GM19455 (cell line): ENCODE measurements around the gene TOP3B.

Experiments
- ATAC-seq: cut with Tn5 transposase; IDR thresholded peaks from one replicate; pipeline ENCODE4 v1.9.1; 2021; ENCODE audit not compliant: unreplicated experiment

Gene TOP3B

DNA sequence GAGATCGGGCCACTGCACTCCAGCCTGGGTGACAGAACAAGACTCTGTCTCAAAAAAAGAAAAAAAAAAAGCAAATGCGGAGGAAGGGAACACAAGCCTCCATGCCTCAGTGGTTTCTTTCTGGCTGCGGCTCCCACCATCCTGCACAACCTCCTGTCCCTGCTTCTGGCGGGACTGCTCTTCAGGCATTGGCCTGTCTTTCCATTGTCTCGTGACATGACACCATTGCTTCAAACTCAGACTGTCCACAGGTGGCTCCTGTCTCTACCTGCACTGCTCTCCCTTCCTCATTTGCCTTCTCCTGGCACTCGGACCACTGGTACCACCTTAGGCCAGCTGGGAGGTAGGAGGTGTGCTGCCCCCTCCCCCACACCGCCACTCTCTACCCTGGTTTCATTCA lies 19.3 kb downstream of the TOP3B start:
- ATAC-seq = no peak

DNA sequence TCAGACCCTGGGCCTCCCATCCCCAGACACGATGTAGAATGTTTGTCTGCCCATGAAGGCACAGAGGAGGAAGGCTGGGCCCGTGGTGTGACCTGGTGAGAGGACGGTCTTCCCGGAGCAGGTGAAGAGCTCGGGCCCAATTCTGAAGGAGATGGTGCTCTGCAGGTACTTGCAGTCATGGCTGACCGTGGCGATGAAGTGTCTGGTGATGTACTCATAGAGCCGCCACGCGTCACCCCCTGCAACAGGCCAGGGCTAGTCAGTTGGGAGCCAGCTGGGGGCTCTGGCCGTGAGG lies 20.0 kb downstream of the TOP3B start:
- no peak for ATAC-seq

DNA sequence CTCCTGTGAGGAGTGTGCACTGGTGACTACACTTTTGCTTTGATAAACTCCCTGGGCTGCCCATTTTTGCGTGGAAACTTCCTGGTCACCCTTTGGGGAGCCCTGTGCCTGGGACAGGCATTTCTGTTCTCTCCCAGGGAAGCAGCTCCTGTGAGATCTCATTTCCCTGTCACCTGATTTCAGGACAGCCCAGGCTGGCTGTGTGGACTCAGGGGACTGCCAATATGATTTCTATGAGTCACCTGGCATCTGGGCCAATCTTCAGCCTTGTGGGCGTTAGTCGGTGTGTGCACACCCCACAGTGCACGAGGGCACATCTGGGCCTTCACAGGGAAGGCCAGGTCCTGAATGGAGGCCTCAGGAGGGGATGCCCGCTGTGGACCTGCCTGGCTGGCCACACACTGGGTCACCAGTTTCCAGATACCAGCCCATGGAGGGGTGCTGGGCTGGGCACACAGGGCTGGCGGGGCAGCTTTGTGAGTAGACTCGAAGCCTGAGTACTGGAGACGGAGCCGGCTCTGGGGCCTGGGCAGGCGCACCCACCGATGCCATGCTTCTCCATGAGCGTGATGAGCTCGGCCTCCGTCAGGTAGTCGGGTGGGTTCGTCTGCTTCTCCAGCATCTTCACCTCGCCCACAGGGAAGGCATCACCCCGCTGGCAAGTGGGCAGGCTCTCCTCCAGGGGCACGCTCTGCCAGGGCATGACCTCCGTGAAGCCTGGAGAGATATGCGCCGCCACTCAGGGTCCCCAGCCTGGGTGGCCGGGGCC lies 20.5 kb downstream of the TOP3B start:
- ATAC-seq = no peak

DNA sequence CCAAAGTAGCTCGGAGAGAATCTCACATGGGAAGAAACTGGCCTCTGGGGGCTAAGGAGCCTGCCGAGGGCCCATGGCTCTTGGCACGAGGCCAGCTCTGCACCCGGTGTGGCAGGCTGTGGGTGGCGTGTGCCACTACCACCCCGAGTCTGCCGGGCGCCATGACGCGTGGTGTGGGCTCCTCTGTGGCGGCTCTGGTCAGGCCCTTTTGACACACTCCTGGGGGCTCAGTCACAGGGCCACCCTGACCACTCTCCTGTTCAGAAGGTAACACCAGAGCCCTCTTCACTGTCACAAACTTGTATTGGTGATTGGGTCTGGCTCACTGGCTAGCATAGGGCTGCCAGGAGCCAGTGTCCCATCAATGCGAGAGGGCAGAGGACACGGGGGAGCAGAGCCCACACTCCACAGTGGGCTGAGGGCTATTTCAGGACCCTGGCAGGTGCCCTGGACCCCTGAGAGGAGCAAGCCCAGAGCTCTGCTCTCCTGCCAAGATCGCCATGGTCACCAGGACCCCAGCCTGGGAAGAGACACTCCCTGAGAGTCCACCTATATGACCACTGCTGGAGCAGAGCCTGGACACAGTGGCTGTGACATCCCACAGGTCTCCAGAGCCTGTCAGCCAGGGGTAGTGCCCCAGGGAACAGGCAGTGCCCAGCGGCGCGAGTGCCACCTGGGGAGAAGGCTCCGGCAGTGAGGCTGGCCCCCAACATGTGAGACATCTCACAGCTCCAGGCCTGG lies 21.3 kb downstream of the TOP3B start:
- ATAC-seq = no peak

DNA sequence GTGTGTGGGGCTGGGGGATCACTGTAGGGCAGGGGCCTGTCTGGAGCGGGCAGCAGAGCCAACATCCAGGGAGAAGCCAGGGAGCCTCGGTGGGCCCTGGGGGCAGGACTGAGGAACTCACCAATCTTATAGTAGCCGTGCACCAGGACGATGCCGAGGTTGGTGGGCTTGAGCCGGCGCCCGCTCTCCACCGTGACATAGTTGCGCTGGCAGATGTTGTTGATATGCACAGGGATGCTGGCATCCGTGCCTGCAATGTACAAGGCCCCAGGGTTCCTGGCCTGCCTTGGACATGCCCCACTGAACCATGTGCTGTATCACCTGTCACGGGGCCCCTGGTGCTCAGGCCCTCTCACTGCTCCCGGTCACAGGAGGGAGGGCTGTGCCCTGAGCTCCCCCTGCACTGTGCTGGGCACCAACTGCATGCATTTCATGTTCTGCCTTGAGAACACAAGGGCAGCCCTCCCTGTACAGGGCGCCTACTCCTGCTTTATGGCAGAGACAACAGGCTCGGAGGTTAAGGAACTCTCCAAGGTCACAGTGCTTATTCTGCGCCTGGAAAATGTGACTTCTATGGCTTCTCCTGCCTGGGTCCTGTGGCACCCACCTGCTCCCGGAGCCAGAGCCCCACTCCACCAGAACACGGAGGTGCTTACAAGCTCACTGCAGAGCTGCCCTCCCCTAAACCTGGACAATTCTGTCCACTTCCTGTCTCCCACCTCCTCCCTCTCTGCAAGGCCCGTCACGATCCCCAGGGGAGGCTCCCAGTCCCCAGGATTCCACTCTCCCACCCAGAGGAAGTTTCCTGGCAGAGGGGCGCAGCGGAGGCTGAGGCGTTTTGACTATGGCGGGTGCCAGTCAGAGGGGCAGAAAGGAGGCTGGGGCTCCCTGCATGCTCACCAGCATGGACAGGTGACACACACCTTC lies 22.1 kb downstream of the TOP3B start:
- ATAC-seq = no peak

DNA sequence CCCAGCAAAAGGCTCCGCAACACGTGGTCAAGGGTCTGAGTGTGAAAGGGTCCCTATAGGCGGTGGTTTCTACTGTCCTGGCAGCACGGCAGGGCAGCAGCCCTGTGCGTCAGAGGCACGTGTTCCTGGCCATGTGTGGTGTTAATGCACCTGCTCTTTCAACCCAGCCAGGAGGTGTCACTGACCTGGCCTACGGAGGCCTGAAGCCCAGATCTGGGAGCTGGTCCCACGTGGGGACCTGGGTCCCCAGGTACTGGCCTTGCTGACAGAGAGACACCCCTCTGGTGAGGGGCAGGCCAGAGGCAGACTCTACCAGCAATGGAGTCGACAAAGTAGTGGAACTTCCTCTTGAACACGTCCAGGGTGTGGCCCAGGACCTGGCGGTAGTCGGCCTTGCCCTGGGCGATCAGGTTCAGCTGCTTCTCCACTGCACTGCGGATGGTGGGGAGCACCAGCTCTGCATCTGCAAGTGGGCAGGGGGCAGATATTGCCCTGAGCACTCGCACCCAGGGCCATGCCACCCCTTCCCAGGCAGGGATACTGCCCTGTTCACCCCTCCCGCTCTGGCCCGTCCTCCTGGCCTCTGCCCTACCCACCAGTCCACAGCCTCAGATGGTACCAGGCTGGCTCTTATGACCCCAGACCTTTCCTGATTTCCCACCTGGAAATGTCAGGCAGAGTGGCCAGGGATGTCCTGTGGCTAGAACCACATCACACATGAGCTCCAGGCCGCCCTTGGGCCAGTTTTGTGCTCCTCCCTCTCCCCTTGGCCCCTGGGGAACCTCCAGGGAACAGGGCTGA lies 23.1 kb downstream of the TOP3B start:
- ATAC-seq = no peak

DNA sequence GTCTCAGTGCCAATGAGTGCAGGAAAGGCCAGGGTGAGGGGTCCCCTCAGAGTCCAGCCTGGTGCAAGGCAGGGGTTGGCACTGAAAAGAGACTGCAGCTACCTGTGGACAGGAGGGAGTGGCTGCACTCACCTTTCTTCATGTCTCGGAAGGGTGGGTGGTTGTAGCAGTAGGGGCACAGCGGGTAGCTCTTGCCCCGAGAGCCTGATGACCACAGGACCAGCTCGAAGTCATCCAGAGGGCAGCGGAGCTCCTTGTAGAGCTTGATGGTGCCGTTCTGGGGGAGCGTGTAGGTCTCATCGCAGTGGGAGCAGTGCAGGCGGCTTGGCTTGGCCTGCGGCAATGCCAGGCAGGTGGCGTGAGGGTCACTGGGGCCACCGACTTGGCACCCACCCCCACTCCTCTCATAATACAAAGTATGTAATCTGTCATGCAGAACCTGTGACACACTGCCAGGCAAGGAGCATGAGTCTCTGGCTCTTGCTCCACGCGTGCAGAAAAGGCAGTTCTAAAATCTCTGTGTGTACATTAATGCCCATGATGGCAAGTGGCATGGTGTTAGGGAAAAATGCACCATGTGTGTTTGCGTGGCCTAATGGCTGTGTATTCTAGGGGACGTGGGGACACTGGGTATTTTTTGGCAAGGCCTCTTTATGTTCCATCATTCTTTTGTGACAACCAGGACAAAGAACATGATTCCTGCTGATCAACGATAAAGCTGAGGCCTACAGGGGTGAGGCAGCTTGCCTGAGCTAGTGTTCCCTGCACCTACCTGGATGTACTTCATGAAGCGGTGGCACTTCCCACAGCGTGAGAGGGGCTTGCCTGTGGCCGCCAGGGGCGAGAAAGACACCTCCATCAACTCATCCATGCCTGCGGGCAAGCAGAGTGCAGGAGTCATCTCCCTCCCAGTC lies 24.0 kb downstream of the TOP3B start:
- ATAC-seq = no peak

DNA sequence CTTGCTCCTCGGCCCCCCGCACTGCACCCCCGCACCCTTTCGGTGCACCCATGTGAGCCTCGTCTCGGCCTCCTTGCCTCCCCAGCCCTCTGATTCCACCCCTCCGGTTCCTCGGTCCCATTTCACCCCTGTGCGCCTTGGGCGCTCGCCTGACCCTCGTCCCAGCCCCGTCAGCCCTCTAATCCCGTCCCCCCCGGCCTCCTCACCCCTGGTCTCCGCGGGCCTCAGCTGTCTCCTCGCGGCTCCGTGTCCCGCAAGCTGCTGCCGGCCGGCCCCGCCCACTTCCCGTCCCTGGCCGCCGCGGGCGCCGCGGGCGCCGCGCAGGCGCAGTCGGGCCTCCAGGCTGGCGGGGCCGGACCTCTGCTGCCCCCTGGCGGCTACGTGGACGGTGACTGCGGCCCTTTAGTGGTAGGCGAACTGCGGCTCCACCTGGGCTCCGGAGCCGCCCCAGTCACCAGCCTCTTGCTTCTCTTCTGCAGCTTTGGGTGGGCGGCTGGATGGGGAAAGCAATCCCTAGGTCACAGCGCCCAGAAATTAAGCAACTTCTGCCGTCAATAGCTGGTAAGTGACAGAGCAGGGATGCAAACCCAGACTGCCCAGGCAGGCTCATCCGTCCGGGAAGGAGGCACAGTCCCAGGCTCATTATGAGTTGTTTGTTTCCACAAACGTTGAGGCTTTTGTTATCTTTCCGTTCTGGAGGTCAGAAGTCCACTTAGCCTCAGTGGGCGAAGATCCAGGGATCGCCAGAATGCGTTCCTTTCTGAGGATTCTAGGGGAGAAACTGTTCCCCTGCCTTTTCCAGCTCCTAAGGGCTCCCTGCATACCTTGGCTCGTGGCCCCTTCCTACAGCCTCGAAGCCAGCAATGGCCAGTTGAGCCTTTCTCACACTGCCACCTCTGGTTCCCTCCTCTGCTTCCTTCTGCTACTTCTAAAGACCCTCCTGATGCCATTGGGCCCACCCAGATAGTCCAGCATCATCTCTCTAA lies 29.7 kb downstream of the TOP3B start, which contains the start of gene PPM1F:
Gene PPM1F, minus strand, starts transcription at position 263 of the 986 bp plus-strand sequence. CDS start 6,800 bp downstream, outside the sequence.
- peak; percentile 63 for ATAC-seq

DNA sequence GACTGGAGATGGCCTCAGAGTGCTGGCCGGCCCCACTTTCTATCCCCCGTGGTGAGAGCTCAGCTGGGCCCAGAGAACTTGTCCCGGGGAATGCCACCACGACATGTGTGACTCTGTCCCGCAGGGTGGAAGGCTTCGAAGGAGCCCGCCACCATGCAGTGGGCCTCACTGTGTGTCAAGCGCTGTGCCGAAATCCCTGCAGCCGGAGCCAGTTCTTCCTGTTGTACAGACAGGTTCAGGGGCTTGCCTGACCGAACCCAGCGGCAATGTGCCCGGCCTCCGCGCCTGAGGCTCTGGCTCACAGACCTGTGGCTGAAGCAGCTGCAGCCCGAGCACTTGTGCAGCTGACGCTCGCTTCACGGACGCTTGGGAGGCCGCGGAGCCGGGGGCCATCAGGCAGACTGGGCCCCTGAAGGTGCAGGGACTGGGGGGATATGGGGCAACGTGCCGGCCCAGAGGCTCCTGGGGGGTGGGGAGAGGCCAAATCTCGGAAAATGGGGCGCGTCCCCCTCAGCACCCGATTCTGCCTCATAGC lies 30.6 kb downstream of the TOP3B start:
- no peak for ATAC-seq

DNA sequence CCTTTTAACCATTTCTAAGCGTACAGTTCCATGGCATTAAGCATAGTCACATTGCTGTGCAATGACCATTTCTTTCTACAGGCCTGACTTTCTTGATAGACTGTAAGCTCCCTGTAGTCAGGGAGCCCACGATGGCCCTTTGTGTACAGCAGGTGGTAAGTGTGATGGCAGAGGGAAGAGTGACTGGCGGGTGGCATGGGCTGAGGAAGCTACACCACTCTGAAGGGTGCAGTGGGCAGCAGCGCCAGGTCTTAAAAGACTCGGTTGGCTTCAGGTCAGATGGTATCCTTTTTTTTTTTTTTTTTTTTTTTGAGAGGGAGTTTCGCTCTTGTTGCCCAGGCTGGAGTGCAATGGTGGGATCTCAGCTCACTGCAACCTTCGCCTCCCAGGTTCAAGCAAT lies 31.5 kb downstream of the TOP3B start:
- no peak for ATAC-seq

DNA sequence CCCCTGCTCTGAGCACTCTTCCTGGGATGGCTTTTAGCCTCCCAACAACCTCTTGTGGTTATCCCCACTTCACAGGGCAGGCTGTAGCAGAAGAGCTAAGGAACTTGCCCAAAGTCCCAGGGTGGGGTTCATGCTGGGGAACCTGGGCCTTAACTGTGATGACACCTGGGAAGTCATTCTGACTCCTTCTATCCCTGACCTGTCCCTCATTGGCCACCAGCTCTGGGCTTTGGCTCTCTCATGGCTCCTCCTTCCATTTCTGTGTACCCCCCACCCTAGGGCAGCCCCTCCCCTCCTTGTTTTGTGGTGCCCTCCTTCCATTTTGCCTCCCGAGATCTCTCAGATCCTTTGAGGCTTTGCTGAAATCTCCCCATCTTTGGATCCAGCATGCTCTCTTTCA lies 32.6 kb downstream of the TOP3B start:
- no peak for ATAC-seq

DNA sequence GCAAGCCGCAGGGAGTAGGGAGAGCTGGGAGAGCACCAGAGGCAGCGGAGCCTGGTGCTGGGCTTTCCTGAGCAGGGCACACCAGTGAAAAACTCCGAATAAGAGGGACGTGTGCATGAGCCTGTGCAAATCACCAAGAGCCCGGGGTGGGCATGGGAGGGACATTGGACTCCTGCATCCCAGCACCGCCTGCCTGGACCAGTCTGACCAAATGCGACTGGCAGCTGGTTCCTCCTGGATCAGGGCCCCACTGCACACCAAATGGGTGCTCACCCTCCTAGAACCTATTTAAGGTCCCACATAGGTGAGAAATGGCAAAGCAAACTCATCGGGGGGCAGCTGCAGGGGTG lies 33.0 kb downstream of the TOP3B start:
- ATAC-seq = no peak

DNA sequence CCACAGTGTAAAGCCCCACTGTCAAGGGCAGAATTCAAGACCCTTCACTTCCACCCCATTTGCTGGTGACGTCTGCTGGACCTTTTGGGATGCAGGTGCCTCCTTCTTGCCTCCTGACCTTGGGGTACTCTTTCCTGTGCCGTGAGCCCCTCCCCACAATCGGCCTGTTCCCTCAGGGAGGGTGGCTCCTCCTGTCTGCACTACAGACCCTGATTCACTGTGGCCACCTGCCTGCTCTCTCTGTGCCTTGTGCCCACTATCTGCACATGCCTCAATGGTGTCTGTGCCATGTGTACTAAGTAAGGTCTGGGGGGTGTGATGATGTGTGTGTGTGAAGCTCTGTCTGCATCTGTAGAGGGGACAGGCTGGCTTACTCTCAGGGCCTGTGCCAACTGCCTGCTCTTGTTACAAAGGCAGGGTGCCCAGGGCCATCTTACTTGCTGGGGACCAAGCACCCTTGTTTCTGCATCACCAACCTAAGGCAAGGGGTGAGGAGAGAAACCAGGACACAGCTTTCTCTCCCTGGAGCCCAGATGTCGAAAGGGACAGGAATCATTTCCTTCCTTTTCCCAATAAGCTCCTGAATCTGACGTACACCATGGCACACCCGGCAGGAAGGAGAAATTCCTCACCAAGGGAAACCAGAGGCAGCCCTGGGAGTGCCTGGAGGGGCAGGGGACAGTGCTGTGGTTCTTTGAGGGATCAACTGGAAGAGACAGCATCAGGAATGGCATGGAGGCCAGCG lies 33.6 kb downstream of the TOP3B start:
- no peak for ATAC-seq

DNA sequence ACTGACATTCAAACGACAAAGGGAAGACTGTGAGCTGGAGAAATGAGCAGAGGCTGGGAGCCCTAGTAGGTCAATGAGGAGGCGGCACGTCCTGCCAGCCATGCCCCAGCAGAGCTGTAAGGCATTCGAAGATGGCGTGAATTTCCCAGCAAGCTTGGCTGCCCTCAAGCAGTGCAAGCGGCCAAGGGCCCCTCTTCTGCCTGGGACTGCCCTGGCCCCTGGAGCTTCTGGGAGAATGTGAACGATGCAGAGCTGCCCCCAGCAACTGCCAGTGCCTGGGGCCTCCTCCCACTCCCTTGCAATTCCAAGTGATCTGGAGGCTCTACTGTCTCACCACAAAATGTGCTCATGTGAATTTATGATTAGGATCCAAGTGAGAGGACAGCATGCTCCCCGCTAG lies 34.2 kb downstream of the TOP3B start:
- ATAC-seq = no peak

DNA sequence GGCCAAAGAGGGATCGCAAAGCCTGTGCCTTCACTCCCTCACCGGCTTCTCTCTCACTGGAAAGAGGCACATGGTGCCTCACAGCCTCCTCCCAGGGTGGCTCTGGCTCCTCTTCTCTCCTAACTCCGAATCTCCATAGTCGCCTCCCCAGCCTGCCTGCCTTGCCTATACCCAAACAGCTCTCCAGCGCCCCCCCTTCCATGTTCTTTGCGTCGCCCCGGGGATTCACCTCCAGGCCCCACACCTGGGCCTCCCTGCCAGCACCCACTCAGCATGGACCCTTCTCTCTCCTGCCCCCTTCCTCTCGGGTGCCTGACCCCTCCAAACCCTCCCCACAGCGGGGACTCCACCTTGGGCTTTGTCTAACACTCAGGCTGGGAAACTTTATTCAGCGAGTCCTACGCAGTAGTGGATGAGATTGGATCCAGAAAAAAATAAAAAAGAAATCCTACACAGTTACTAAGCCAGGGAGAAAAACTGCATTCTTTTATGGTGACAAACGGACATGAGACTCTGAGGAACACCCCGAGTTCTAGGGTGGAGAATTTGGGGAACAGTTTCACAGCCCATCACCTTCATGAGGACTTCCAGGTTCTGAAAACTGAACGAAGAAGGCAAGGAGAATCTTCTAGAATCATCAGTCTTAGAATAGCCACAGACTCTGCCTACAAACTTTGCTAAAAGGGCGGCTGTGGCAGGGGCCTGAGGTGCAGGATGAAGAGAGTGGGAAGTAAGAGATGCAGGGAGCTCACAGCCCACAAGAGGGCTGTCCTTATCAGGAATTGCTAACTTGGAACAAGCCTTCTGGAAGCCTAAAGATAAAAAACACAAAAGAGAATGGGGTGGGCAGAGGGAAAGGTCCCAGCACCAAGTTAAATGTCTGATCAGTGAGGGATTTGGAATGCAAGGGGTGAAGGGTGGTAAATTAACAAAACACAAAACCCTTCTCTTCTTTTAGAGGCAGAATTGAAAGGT lies 35.3 kb downstream of the TOP3B start:
- ATAC-seq = no peak

DNA sequence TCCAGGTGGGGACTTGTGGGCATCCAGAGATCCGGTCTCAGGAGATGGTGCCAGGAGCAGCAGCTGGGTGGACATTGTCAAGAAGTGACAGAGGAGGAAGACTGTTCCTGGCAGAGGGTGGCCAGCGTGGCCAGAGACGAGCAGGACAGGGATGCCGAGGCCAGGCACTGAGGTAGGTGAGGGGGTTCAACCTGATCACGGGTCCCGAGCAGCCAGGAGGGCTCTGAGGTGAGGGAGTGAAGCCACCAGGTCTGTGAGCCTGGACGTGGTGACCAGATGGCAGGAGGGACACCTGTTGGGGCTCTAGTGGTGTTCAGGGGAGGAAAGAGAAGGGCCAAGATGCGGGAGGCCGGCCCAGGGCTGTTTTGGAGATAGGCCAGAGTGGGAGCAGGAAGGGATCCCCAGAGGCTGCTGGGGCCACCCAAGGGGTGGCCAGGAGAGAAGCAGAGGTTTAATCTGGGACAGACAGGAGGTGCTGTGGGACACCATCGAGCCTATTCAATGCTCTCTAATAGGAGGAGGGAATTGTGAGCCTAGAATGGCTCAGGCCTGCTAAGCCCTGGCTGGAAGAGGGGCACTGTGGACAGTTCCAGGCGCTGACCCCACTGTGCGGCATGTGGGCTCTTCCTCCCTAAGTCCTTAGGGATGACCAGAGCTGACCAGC lies 36.2 kb downstream of the TOP3B start:
- ATAC-seq = no peak
